Fibroblast of gingiva (primary cell): ENCODE results near the gene AKT1.
"Not testable (repeated sequence)": the region's sequence is repeated elsewhere in the genome, so short reads cannot be mapped to it uniquely, and the experiment has no call there.

ENCODE experiments used
- DNase-seq: peaks from one replicate; pipeline ENCODE4 v3.0.0-alpha.2; 2011; ENCODE audit warnings: low read depth

Gene AKT1

GRCh38 chr14:104794993-104795780 lies at the start of gene AKT1:
AKT1 (minus strand) TSS chr14:104795748; CDS start chr14:104792643, 3,105 bp downstream.
- DNase-seq, result no peak

- DNase-seq, result no peak
Measured at GRCh38 chr14:104845033-104845666, 49.6 kb upstream of the AKT1 start.

GRCh38 chr14:104844306-104845032 lies 48.9 kb upstream of the AKT1 start:
- no peak for DNase-seq

GRCh38 chr14:104843442-104844305 lies 48.1 kb upstream of the AKT1 start:
- no peak for DNase-seq

GRCh38 chr14:104843006-104843405 lies 47.5 kb upstream of the AKT1 start:
- no peak for DNase-seq

GRCh38 chr14:104841730-104842129 lies 46.2 kb upstream of the AKT1 start:
- DNase-seq, result no peak

- not testable (repeated sequence) for DNase-seq
Measured at GRCh38 chr14:104836171-104836935, 40.8 kb upstream of the AKT1 start.

- no peak for DNase-seq
Measured at GRCh38 chr14:104830781-104831180, 35.2 kb upstream of the AKT1 start.

- peak; percentile 26 for DNase-seq
Measured at GRCh38 chr14:104827177-104828055, 31.9 kb upstream of the AKT1 start.

- DNase-seq, result no peak
Measured at GRCh38 chr14:104826861-104827176, 31.3 kb upstream of the AKT1 start.

GRCh38 chr14:104826189-104826860 lies 30.8 kb upstream of the AKT1 start:
- DNase-seq, result peak; percentile 70

- DNase-seq, result no peak
Measured at GRCh38 chr14:104824353-104824997, 28.9 kb upstream of the AKT1 start.

GRCh38 chr14:104822821-104823615 lies 27.5 kb upstream of the AKT1 start:
- DNase-seq, result no peak

- no peak for DNase-seq
Measured at GRCh38 chr14:104821971-104822608, 26.5 kb upstream of the AKT1 start.

- no peak for DNase-seq
Measured at GRCh38 chr14:104821229-104821945, 25.8 kb upstream of the AKT1 start.

GRCh38 chr14:104820669-104821228 lies 25.2 kb upstream of the AKT1 start:
- peak; percentile 68 for DNase-seq

- no peak for DNase-seq
Measured at GRCh38 chr14:104819361-104819781, 23.8 kb upstream of the AKT1 start.
